Right renal pelvis (tissue), 4 donors: ENCODE results near the gene APOM. TPM values are rescaled to one million over a fixed set of nuclear protein-coding genes. Genes with fewer than 3 reads are reported as not detected.

Source experiments
- DNase-seq, 4 donors: peaks; one replicate each; pipeline ENCODE4 v3.0.0-alpha.2; 2013; ENCODE audit warnings: low read depth in 4 of 4, low spot score in 3 of 4, missing footprints in 1 of 4
- polyA plus RNA-seq, 4 donors: library from polyadenylated mRNA; unstranded; fragments of 120-200 nt; gene quantifications; one replicate each; pipeline ENCODE4 v1.2.1, GENCODE V29; 2013; ENCODE audit not compliant: insufficient read length in 4 of 4

APOM gene
- 100 to 1,000 TPM in 3 of 4 donors, 10 to 100 TPM in 1; 91.2 to 139 (median 117) TPM for polyA plus RNA-seq

- no peak for DNase-seq
Measured at GRCh38 chr6:31655349-31656237, at the start of gene APOM. Gene APOM (plus strand): TSS chr6:31655894. CDS start chr6:31655967, 73 bp downstream.

- no peak for DNase-seq
Measured at GRCh38 chr6:31607317-31607716, 48.4 kb upstream of the APOM start.

GRCh38 chr6:31609519-31610406 is 45.9 kb upstream of the APOM start:
- no peak for DNase-seq

- DNase-seq, result no peak
Measured at GRCh38 chr6:31610968-31611367, 44.7 kb upstream of the APOM start.

- DNase-seq, result no peak
Measured at GRCh38 chr6:31614075-31614619, 41.5 kb upstream of the APOM start.

GRCh38 chr6:31614684-31615578 is 40.8 kb upstream of the APOM start, which contains the start of gene AIF1:
Gene AIF1 (plus strand): TSS chr6:31615234. CDS start chr6:31615330, 96 bp downstream.
- DNase-seq, result no peak

GRCh38 chr6:31615748-31616147 is 39.9 kb upstream of the APOM start:
- DNase-seq, result no peak

GRCh38 chr6:31617010-31617409 is 38.7 kb upstream of the APOM start:
- DNase-seq, result no peak

GRCh38 chr6:31619805-31620585 is 35.7 kb upstream of the APOM start:
- DNase-seq, result peak; percentile 93 to 98 (median 96)

- peak in 3 of 4 donors; percentile 44 to 97 (median 65) for DNase-seq
Measured at GRCh38 chr6:31620586-31621319, 34.9 kb upstream of the APOM start, which contains the start of gene PRRC2A. Gene PRRC2A (plus strand): TSS chr6:31620715. CDS start chr6:31622790, 2,075 bp downstream.

- no peak for DNase-seq
Measured at GRCh38 chr6:31621320-31621939, 34.3 kb upstream of the APOM start.

- DNase-seq, result no peak
Measured at GRCh38 chr6:31621991-31622390, 33.7 kb upstream of the APOM start.

GRCh38 chr6:31622684-31623091 is 33.0 kb upstream of the APOM start:
- no peak for DNase-seq

- DNase-seq, result no peak
Measured at GRCh38 chr6:31624070-31624469, 31.6 kb upstream of the APOM start.

GRCh38 chr6:31626952-31627351 is 28.7 kb upstream of the APOM start:
- DNase-seq, result no peak

GRCh38 chr6:31627690-31628287 is 27.9 kb upstream of the APOM start:
- DNase-seq, result no peak

- no peak for DNase-seq
Measured at GRCh38 chr6:31629014-31629413, 26.7 kb upstream of the APOM start.
